Mucosa of gallbladder (tissue), 1 donor: ENCODE results near the gene ULK4. TPM values are rescaled to one million over a fixed set of nuclear protein-coding genes. Genes with fewer than 3 reads are reported as not detected.
"Not testable (repeated sequence)": the region's sequence is repeated elsewhere in the genome, so short reads cannot be mapped to it uniquely, and the experiment has no call there.

Source experiments
- DNase-seq: peaks from one replicate; pipeline ENCODE4 v3.0.0-alpha.2; 2020; ENCODE audit warnings: low spot score
- total RNA-seq: library from RNA; stranded (reverse); gene quantifications from one replicate; pipeline ENCODE4 v1.2.1, GENCODE V29; 2021
- donor health status: DM: no; HTN: no; CAD: no.

ULK4 gene
- total RNA-seq, 1 donor from 2014 or later = 9.8 TPM

DNA sequence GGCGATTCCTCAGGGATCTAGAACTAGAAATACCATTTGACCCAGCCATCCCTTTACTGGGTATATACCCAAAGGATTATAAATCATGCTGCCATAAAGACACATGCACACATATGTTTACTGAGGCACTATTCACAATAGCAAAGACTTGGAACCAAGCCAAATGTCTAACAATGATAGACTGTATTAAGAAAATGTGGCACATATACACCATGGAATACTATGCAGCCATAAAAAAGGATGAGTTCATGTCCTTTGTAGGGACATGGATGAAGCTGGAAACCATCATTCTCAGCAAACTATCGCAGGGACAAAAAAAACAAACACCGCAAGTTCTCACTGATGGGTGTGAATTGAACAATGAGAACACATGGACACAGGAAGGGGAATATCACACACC lies 515.6 kb downstream of the ULK4 start:
- not testable (repeated sequence) for DNase-seq

DNA sequence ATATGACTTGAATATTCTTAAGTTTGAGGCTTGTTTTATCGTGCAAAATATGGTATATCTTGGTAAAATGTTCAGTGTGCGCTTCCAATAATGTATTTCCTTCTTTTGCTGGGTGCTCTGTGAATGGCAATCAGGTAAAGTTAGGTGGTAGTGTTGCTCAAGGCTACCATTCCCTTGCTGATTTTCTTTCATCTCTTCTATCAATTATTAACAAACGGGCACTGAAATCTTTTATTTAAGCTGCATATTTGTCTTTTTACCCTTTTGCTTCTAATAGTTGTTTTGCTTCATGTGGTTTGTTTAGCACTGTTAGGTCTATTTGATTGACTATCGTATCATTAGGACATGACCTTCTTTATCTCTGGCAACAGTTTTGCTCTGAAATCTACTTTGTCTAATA lies 520.3 kb downstream of the ULK4 start:
- DNase-seq = no peak

DNA sequence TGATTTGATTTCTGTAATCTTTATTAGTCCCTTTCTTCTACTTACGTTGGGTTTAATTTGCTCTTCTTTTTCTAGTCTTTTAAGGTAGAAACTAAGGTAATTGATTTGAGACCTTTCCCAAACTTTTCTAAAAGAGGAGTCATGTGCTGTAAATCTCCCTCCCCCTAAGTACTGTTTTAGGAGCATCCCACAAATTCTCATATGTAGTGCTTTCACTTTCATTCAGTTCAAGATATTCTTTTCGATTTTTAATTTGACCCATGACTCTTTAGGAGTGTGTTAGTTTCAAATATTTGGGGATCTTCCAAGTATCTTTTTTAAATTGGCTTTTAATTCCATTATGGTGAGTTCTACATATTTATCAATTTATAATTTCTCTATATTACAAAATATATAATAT lies 520.8 kb downstream of the ULK4 start:
- no peak for DNase-seq

DNA sequence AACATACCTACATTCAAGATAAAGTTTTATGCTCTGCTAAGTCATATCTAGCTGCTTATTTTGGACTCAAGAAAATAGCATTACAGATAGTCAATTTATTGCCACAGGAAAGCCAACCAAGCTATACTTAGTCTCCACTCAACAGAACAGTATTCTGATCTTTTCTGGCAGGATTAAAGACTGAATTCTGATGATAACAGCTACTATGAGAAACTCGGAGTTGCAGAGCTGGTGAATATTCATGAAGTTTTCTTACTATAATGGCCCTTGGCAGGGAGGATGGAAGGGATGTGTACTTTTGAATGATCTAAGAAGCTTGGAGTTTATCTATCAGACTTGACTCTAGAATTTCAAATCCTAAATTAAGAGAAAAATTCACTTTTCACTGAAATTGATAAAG lies 524.9 kb downstream of the ULK4 start:
- DNase-seq = no peak

DNA sequence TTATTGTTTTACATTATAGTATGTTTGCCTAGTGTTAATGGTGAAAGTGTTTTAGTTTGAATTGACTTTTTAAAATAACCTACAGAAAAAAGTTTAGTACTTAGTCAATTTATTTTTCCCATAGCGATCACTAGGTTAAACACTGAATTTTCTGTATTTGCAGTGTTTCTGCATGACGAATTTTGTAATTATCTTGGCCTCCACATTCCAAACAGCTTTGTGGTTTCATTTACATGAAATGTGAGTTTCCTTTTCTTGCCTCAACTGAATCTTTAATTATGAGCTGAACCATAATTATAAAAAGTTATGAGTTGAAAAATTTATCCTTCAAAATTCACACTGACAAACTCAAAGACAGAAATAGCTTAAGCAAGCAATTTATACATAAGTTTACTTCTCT lies 527.1 kb downstream of the ULK4 start:
- DNase-seq = no peak

DNA sequence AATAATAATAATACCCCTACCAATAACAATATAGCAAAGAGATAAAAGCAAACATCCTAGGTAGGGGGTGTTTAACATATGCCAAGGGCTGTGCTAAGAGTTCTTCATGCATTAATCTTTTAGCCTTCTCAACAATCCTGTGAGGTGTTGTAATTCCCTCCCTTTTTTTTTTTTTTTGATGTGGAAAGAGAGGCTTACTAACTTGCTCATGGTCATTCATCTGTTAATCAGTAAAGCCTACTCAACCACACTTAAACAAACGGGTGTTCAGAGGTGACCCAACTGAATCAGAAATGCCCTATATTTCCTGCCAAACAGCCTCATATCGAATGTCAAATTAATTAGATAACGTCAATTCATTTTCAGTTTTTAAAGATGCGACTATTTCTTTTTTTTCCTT lies 530.5 kb downstream of the ULK4 start:
- DNase-seq = no peak

DNA sequence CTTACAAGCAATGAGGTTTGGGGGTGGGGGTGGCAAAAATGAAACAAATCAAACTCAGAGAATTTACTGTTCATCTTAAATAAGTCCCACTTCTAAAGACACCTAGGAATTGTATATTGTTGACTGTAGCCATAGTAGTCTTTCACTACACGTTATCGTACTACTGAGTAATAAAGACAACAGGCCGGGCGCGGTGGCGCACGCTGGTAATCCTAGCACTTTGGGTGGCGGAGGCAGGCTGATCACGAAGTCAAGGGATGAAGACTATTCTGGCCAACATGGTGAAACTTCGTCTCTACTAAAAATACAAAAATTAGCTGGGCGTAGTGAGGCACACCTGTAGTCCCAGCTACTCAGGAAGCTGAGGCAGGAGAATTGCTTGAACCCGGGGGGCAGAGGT lies 531.0 kb downstream of the ULK4 start:
- DNase-seq = no peak

DNA sequence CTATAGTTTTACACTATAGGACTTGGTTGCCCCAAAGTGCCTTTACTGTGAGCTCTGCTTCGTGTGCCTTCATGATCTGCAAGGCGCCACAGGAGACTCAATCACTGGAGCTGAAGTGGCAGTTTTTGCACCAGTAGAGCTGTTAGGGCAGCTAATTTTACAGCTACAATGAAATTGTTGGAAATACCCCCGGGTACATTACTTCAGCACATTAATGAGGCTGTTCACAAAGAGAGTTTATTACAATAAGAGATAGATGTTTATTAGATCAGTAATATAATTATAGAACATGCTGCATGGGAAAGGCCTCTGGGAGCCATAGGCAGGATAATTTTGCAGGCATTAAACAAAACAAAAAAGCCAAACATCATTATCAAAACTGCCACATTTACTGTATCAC lies 531.5 kb downstream of the ULK4 start:
- DNase-seq = no peak

DNA sequence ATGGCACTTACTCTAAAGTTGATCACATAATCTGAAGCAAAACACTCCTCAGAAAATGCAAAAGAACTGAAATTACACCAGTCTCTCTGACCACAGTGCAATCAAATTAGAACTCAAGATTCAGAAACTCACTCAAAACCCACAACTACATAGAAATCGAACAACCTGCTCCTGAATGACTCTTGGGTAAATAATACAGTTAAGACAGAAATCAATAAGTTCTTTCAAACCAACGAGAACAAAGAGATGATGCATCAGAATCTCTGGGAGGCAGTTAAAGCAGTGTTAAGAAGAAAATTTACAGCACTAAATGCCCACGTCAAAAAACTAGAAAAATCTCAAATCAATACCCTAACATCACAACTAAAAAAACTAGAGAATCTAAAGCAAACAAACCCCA lies 535.4 kb downstream of the ULK4 start:
- no peak for DNase-seq

DNA sequence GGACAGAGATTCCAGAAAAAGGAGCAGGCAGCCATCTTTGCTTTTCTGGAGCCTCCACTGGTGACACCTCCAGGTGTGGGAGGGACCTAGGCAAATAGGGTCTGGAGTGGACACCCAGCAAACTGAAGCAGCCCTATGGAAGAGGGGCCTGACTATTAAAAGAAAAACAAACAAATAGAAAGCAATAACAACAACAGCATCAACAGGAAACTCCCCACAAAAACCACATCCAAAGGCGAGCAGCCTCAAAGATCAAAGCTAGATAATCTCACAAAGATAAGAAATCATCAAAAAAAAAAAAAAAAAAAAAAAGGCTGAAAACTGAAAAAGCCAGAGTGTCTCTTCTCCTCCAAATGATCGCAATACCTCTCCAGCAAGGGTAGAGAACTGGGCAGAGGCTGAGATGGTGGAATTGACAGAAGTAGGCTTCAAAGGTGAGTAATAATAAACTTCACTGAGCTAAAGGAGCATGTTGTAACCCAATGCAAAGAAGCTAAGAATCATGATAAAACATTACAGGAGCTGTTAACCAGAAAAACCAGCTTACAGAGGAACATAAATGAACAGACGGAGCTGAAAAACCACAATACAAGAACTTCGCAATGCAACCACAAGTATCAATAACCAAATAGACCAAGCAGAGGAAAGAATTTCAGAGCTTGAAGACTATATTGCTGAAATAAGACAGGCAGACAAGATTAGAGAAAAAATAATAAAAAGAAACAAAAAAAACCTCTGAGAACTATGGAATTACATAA lies 537.2 kb downstream of the ULK4 start:
- no peak for DNase-seq

DNA sequence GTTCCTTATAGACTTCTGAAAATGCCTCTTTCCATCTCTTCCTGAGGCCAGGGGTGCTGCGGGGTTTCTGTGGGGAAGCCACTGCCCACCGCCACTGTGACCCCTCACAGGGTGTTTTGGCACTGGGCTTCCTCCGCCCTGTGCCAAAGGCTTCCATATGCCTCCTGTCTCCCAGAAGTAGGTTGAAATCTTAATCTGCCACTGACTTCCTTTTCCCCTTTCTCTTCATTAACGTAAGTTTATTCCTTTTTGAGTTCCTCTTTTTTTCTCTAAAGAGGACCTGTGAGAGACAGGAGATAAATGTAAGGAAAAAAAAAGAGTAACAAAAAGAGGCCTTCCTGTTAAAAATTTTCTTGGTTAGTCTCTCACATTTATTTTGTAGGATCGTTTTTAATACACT lies 542.1 kb downstream of the ULK4 start:
- DNase-seq = no peak

DNA sequence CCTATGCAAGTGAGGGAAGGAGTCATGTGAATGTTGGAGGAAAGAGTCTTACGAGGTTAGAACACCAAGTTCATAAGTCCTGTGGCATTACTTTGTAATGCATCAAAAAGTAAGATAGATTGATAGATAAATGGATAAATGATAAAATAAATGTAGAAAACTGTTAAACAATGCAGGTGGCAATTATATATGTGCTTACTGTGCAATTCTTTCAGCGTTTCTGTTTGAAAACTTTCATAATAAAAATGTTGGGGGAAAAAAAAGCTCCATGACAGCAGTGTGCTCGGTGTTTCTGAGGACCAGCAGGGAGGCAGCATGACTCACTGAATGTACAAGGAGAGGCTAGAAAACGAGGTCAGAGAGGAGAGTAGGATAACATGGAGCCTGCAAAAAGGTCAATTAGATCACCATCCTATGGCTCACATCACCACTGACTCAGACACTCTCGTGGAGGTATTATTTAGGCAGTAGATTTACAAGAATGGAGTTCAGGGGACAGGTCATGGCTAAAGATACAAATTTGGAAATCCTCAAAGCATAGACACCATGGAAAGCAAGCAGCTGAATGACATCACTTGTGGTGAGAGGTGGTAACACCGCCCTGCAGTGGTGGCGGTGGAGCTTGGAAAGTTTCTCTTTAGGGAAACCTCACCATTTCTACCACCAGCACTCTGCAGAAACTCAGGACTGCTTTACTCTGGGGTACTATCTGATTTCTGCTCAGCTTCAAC lies 542.8 kb downstream of the ULK4 start:
- no peak for DNase-seq

DNA sequence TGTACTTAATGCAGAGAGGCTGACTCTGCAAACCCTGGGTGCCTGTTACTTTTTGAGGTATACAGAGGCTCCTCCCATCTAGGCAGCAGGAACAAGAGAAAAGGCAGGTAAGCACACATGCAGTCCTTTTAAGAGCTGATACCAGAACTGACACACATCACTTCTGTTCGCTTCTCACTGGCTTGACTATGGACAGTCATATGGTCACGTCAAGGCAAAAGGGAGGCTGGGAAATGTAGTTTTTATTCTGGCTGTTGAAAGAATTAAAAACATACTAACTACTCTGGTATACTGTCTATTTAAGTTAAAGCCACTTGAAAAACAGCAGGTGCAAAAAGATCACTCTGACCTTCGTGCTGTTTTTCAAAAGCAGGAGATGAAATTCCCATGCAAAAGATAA lies 544.3 kb downstream of the ULK4 start:
- DNase-seq = no peak

DNA sequence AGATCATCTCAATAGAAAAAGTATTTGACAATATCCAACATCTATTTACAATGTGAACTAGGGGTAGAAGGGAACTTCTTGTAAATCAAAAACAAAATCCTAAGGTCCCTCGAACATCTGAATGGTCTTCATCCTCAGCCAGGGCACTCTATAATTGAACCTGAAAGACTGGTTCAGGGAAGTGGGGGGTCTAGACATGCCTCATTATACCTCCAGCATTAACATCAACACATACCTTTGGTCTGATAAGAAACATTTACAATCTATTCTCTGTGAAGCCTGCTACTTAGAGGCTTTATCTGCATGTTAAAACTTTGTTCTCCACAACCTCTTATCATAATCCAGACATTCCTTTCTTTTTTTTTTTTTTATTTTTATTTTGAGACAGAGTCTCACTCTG lies 550.8 kb downstream of the ULK4 start:
- DNase-seq = no peak

DNA sequence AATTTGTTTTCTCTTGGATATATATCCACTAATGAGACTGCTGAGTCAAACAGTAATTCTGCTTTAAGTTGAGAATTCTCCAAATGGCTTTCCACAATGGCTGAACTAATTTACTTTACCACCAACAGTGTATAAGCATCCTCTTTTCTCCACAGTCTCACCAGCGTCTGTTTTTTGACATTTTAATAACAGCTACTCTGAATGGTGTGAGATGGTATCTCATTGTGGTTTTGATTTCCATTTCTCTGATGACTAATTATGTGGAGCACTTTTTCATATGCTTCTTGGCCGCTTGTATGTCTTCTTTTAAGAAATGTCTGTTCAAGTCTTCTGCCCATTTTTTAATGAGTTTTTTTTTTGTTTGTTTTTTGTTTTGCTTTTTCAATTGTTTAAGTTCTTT lies 556.4 kb downstream of the ULK4 start:
- DNase-seq = no peak

DNA sequence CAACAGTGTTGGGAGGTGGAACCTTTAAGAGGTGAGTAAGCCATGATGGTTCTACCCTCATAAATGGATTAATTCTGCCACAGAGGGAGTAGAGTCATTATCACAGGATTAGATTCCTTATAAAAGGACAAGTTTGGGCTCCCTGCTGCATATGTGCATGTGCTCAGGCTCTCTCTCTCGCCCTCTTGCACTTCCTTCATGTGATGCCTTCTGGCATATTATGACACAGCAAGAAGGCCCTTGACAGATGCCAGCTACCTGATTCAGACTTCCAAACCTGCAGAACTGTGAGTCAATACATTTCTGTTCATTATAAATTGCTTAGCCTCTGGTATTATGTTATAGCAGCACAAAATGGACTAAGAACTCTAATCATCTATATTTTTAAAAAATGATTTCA lies 557.3 kb downstream of the ULK4 start:
- DNase-seq = no peak

DNA sequence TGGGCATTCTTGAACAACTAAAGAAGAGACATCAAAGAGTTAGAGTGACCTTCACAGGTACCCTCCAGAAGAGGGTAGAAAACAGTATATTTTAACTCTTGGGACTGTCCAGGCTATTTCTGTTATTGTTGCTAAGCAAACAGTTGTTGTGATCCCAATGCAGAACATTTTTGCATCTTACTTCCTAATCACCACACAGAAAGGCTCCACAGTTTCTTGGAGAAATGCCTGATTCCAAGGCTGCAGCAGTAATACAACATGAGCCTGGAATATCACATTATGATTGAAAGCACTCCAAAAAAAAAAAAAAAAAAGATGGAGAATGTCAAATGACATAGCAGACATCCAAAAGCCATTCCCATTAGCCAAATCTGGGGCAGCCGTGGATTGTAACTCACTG lies 567.0 kb downstream of the ULK4 start:
- DNase-seq = no peak

DNA sequence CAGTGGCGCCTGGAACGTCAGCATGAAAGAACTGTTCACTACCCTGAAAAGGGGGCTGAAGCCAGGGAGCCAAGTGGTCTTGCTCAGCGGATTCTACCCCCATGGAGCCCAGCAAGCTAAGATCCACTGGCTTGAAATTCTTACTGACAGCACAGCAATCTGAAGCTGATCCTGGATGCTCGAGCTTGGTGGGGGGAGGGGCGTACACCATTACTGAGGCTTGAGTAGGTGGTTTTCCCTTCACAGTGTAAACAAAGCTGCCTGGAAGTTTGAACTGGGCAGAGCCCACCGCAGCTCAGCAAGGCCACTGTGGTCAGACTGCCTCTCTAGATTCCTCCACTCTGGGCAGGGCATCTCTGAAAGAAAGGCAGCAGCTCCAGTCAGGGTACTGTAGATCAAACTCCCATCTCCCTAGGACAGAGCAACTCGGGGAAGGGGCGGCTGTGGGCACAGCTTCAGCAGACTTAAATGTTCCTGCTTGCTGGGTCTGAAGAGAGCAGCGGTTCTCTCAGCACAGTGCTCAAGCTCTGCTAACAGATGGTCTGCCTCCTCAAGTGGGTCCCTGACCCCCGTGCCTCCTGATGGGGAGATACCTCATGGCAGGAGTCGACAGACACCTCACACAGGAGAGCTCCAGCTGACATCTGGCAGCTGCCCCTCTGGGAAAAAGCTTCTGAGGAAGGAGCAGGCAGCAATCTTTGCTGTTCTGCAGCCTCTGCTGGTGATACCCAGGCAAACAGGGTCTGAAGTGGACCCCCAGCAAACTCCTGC lies 591.0 kb downstream of the ULK4 start:
- DNase-seq = not testable (repeated sequence)

DNA sequence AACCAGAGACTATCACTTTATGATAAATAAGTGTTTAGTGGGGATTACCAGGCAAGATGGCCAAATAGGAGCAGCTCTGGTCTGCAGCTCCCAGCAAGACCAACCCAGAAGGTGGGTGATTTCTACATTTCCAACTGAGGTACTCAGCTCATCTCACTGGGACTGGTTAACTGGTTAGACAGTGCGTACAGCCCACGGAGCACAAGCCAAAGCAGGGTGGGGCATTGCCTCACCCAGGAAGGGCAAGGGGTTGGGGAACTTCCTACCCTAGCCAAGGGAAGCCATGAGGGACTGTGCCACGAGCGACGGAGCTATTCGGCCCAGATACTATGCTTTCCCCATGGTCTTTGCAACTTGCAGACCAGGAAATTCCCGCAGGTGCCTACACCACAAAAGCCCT lies 591.6 kb downstream of the ULK4 start:
- no peak for DNase-seq

DNA sequence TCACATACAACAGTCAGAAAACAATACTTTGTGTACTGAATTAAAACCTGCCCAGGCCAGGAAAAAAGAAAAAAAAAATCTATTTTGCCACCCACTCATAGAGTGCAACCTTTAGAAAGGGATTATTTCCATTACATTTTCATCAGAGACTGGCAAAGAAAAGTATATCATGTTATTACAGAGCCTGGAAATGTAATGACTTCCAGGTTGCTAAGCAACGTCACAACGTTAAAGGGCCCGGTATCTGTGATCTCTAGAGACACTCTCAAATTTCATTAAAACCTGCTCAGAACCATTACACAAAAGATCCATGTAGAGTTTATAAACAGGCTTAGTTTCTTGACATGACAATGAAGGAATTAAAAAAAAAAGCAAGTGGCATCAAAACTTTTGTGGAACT lies 592.1 kb downstream of the ULK4 start:
- no peak for DNase-seq

DNA sequence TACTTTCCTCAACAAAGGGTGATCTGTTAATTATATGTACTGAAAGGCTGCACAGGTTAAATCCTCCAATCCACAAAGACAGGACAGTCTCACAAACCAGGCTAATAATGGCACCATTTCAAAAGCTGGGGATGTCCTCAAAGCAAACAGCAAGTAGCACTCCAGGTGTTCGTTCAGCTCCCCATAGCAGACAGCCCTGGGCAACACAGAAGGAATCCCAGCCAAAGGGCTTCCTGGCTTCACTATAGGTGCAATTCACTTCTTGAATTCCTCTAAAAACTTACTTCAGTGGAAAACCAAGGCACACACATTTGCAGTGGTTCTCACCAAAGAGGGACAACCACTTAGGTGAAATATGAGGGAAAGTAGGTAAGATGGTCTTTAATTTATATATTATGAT lies 595.9 kb downstream of the ULK4 start:
- DNase-seq = no peak

DNA sequence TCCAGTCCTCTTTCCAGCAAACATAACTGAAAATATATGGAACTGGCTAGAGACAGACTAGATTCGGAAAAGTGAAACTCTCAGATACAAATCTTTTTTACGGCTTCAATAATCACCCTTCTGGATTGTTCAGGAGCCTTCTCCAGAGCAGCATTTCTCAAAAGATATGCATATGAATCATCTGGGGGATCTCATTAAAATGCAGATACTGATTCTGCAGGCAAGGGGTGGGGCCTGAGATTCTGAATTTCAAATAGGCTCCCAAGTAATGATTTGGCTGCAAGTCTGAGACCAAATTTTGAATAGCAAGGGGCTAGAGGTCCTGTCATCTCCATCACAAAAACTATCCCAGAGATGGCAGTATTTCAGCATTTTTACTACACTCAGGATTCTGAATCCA lies 597.2 kb downstream of the ULK4 start:
- no peak for DNase-seq
